ENCODE measurements around the gene ZNF32. TPM values are rescaled to one million over a fixed set of nuclear protein-coding genes. Genes with fewer than 3 reads are reported as not detected.
"Not testable (repeated sequence)": the region's sequence is repeated elsewhere in the genome, so short reads cannot be mapped to it uniquely, and the experiment has no call there.

ZNF32 gene
- total RNA-seq, 1 donor from 2014 or later, result 59.9 TPM

- FAIRE-seq (no peak), DNase-seq (ENCODE audit: low spot score in 2 of 2) (no peak)
Measured at GRCh38 chr10:43640603-43641002, 8.1 kb downstream of the ZNF32 start.

- not testable (repeated sequence) for FAIRE-seq
Measured at GRCh38 chr10:43635816-43636215, 12.9 kb downstream of the ZNF32 start.

GRCh38 chr10:43628956-43629355 lies 19.7 kb downstream of the ZNF32 start:
- DNase-seq (ENCODE audit: low spot score in 2 of 2) (no peak), FAIRE-seq (no peak)

More at GRCh38 chr10:43635816-43636215, 12.9 kb downstream of the ZNF32 start:
- not testable (repeated sequence) for DNase-seq (ENCODE audit: low spot score in 2 of 2)

- no peak for DNase-seq (ENCODE audit: low spot score in 2 of 2)
- FAIRE-seq, result no peak
Measured at GRCh38 chr10:43627942-43628341, 20.7 kb downstream of the ZNF32 start.

GRCh38 chr10:43623351-43623750 lies 25.3 kb downstream of the ZNF32 start:
- no peak for FAIRE-seq
- DNase-seq (ENCODE audit: low spot score in 2 of 2), result no peak

- no peak for DNase-seq (ENCODE audit: low spot score in 2 of 2)
- no peak for FAIRE-seq
Measured at GRCh38 chr10:43622038-43622437, 26.6 kb downstream of the ZNF32 start.

GRCh38 chr10:43619368-43619767 lies 29.3 kb downstream of the ZNF32 start:
- no peak for DNase-seq (ENCODE audit: low spot score in 2 of 2)

GRCh38 chr10:43616697-43617370 lies 31.8 kb downstream of the ZNF32 start:
- no peak for FAIRE-seq
- no peak for DNase-seq (ENCODE audit: low spot score in 2 of 2)

More at GRCh38 chr10:43619368-43619767, 29.3 kb downstream of the ZNF32 start:
- no peak for FAIRE-seq

- no peak for FAIRE-seq
Measured at GRCh38 chr10:43610636-43611035, 38.0 kb downstream of the ZNF32 start.

GRCh38 chr10:43607199-43607573 lies 41.5 kb downstream of the ZNF32 start:
- FAIRE-seq, result no peak
- DNase-seq (ENCODE audit: low spot score in 2 of 2), result no peak

More at GRCh38 chr10:43610636-43611035, 38.0 kb downstream of the ZNF32 start:
- DNase-seq (ENCODE audit: low spot score in 2 of 2), result no peak

- peak; percentile 75 to 78 for DNase-seq (ENCODE audit: low spot score in 2 of 2)
- no peak for FAIRE-seq
Measured at GRCh38 chr10:43606323-43607198, 42.1 kb downstream of the ZNF32 start, which contains the start of gene ZNF485. TSS of gene ZNF485 (plus strand) at chr10:43606438. CDS start at chr10:43607051, 613 bp downstream.

- DNase-seq (ENCODE audit: low spot score in 2 of 2) (no peak), FAIRE-seq (no peak)
Measured at GRCh38 chr10:43605850-43606322, 42.8 kb downstream of the ZNF32 start.

GRCh38 chr10:43601576-43601975 lies 47.1 kb downstream of the ZNF32 start:
- DNase-seq (ENCODE audit: low spot score in 2 of 2); FAIRE-seq: not testable (repeated sequence)

- DNase-seq (ENCODE audit: low spot score in 2 of 2) (no peak), FAIRE-seq (no peak)
Measured at GRCh38 chr10:43599333-43599732, 49.3 kb downstream of the ZNF32 start.

- no peak for DNase-seq (ENCODE audit: low spot score in 2 of 2)
Measured at GRCh38 chr10:43598446-43598845, 50.2 kb downstream of the ZNF32 start.

GRCh38 chr10:43596546-43596945 lies 52.1 kb downstream of the ZNF32 start:
- DNase-seq (ENCODE audit: low spot score in 2 of 2), result no peak
- FAIRE-seq, result no peak

More at GRCh38 chr10:43598446-43598845, 50.2 kb downstream of the ZNF32 start:
- FAIRE-seq, result no peak

- FAIRE-seq (no peak), DNase-seq (ENCODE audit: low spot score in 2 of 2) (no peak)
Measured at GRCh38 chr10:43595739-43596298, 52.9 kb downstream of the ZNF32 start.

GRCh38 chr10:43594944-43595589 lies 53.6 kb downstream of the ZNF32 start:
- DNase-seq (ENCODE audit: low spot score in 2 of 2) (no peak), FAIRE-seq (no peak)
